K562 treated with DMSO at 1 percent for 4 hours (cell line): ENCODE measurements around the gene LPGAT1. TPM values are rescaled to one million over a fixed set of nuclear protein-coding genes. Genes with fewer than 3 reads are reported as not detected.

Experiments
- total RNA-seq: library from RNA; unstranded; fragments of 300-600 nt; gene quantifications from 2 replicates; pipeline ENCODE4 v1.2.3, GENCODE V29; 2022; ENCODE audit not compliant: insufficient read depth

Gene LPGAT1
- 4.6 and 11.1 TPM in 2 replicates for total RNA-seq

GRCh38 chr1:211830328-211831142, at the start of gene LPGAT1:
Gene LPGAT1 (minus strand): TSS chr1:211830763. CDS start chr1:211829296, 1,467 bp downstream.

Other genes with a start within 250 kb of the LPGAT1 start
- gene NEK2, start 155.1 kb downstream of the LPGAT1 start, total RNA-seq: 49.4 and 53.2 TPM in 2 replicates
- gene INTS7, start 204.8 kb upstream of the LPGAT1 start, total RNA-seq: 21.2 and 23.3 TPM in 2 replicates
- 23.5 and 27.3 TPM in 2 replicates for gene DTL, start 205.0 kb upstream of the LPGAT1 start, total RNA-seq